ENCODE measurements around the gene ZNF14.
"Not testable (repeated sequence)": the region's sequence is repeated elsewhere in the genome, so short reads cannot be mapped to it uniquely, and the experiment has no call there.

ZNF14 gene

DNA sequence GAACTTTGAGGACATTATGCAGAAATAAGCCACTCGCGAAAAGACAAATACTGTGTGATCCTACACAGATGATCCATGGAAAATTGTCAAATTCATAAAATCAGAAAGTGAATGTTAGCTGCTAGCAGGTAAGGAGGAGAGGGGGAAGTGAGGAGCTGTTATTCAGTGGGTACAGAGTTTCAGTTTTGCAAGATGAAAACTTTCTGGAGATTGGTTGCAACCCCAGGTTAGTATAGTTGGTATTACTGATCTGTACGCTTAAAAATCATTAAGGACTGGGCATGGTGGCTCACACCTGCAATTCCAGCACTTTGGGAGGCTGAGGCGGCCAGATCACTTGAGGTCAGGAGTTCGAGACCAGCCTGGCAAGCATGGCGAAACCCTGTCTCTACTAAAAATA, 46.3 kb downstream of the ZNF14 start:
- no peak for DNase-seq

DNA sequence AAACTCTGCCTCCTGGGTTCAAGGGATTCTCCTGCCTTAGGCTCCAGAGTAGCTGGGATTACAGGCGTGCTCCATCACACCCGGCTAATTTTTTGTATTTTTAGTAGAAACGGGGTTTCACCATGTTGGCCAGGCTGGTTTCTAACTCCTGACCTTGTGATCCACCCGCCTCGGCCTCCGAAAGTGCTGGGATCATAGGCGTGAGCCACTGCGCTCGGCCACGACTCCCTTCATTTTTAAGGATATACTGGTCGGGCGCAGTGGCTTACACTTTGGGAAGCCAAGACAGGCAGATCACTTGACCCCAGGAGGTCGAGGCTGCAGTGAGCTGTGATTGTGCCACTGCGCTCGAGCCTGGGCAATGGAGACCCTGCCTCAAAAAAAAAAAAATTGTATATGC, 46.8 kb downstream of the ZNF14 start:
- DNase-seq = not testable (repeated sequence)

DNA sequence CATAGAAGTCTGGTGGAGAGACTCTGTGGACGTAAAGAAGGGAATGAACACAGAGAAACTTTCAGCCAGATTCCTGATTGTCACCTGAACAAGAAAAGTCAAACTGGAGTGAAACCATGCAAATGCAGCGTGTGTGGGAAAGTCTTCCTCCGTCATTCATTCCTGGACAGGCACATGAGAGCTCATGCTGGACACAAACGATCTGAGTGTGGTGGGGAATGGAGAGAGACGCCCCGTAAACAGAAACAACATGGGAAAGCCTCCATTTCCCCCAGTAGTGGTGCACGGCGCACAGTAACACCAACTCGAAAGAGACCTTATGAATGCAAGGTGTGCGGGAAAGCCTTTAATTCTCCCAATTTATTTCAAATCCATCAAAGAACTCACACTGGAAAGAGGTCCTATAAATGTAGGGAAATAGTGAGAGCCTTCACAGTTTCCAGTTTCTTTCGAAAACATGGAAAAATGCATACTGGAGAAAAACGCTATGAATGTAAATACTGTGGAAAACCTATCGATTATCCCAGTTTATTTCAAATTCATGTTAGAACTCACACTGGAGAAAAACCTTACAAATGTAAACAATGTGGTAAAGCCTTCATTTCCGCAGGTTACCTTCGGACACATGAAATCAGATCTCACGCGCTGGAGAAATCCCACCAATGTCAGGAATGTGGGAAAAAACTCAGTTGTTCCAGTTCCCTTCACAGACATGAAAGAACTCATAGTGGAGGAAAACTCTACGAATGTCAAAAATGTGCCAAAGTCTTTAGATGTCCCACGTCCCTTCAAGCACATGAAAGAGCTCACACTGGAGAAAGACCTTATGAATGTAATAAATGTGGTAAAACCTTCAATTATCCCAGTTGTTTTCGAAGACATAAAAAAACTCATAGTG, 53.5 kb downstream of the ZNF14 start:
- DNase-seq = no peak

DNA sequence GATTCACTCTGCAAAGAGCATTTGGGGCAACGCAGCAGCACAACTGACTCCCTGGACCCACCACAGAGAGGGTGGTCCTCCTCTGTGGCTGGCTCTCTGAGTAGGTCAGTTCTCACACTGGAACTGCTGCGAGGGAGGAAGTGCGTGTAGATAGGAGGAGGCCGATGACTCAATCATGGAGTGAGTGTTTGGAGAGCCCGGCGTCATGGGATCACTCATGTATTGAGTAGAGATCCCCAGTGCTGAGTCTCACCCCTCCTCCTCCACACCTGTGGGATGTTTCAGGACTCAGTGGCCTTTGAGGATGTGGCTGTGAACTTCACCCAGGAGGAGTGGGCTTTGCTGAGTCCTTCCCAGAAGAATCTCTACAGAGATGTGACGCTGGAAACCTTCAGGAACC, 55.3 kb downstream of the ZNF14 start:
- DNase-seq = no peak

DNA sequence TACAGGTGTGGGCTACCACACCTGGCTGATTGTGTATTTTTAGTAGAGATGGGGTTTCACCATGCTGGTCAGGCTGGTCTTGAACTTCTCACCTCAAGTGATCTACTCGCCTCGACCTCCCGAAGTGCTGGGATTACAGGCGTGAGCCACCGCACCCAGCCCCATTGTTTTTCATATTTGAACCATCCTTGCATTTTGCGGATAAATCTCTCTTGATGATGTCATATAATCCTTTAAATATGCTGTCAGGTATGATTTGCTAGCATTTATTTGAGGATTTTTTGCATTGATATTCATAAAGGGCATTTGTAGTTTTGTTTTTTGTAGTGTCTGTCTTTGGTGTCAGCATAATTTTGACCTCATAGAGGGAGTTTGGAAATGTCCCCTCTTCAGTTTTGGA, 58.6 kb downstream of the ZNF14 start:
- DNase-seq = no peak

DNA sequence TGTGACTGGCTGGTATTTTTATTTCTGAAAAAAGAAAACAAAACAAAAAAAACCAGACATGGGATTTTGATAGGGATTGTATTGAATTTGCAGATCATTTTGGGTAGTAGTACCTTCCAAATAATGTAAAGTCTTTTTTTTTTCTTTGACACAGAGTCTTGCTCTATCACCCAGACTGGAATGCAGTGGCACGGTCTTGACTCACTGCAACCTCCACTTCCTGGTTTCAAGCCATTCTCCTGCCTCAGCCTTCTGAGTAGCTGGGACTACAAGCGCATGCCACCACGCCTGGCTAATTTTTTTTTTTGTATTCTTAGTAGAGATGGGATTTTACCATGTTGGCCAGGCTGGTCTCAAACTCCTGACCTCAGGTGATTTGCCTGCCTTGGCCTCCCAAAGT, 60.1 kb downstream of the ZNF14 start:
- no peak for DNase-seq

DNA sequence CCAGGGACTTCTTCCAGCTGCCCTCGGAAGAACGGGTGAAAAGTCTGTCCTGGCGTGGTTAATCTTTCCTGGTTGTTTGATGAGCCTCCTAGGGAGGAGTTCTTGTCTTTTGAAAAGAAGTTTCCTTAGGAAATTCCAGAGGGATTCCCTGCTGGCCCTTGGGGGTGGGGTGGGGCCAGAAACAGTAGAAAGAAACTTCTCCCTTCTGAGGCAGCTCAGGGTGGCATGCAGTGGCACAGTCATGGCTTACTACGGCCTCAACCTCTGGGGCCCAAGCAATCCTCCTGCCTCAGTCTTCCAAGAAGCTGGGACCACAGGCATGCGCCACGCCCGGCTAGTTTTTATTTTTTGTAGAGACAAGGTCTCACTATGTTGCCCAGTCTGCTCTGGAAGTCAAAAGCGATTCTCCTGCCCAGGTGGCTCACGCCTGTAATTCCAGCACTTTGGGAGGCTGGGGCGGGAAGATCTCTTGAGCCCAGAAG, 62.8 kb downstream of the ZNF14 start:
- no peak for DNase-seq

DNA sequence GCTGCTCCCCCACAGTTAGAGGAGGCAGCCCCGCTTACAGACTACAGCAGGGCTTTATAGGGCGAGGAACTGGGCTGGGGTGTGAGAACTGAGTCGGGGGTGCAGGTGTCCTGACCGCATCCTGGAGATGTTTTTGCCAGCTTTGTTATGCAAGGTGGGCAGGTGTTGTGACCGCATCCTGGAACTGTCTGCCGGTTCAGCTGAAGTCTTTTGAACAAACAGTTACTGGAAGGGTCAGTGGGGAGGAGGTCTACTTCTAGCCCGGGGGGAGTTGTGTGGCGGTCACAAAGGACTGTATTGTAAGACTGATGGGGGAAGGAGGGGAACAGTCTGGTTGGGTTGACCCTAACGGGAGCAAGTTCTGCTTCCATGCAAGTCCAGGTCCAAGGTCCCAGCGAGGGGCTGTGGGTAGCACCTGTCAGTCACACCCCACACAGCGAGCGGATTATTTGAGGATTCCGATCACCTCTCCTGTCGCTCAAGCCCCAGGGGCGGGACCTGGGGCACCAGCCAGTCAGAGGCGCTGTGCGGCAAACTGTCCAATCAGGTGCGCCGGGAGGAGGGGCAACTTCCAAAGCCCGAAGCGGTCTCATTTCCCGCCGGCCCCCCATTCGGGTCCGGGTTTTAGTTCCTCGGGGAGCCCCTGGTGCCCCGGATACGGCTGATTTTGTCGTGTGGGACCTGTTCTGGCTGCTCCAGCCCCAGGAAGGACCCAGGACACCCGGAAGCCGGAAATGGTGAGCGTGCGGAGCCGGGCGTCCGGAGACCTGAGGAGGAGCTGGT, 64.5 kb downstream of the ZNF14 start, which contains the start of gene ZNF101:
ZNF101 (plus strand) TSS at position 610 of the 783 bp plus-strand sequence; CDS start at position 735, 125 bp downstream.
- DNase-seq = peak; percentile 91

DNA sequence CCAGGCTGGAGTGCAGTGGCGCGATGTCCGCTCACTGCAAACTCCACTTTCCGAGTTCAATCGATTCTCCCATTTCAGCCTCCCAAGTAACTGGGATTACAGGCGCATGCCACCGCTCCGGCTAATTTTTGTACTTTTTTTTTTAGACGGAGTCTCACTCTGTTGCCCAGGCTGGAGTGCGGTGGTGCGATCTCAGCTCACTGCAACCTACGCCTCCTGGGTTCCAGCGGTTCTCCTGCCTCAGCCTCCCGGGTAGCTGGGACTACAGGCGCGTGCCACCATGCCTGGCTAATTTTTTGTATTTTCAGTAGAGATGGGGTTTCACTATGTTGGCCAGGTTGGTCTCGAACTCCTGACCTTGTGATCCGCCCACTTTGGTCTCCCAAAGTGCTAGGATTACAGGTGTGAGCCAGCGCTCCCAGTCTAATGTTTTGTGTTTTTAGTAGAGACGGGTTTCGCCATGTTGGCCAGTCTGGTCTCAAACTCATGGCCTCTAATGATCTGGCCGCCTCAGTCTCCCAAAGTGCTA, 67.4 kb downstream of the ZNF14 start:
- not testable (repeated sequence) for DNase-seq

DNA sequence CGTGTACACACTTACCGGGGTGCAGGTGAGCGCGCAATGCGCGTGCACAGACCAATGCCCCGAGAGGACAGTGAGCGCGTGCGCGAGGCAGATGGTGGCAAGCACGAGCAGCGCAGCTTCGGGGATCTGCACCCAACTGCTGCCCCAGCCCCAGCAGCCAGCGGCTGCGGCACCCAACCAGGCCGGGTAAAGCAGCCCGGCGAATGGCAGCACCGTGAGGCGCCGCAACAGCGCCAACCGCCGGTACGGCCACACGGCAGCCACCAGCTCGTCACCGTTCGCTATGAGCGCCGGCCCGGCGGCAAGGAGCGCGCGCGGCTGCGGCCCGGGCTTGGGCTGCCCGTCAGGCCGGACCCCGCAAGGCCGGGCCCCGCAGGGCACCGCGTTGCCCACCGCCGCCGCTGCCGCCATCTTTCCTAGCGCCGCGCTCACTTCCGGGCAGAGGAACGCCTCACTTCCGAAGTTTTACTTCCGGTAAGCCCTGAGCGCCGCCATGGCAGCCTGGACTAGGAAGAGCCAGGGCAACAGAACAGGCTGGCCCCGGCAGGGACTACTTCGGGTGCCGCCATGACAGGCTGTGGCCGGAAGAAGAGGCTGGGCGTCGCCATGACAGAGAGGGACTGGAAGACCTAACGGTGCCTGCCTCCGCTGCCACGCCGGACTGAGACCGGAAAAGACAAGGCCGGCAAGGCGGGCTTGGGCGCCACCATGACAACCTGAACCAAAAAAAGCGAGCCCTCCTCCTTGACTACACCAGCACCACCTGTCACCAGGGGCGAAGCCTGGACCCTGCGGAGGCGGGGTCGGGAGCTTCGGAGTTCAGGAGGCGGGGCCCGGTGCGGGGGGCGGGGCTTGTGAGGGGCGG, 69.4 kb downstream of the ZNF14 start, which contains the start of gene ATP13A1:
ATP13A1 (minus strand) TSS at position 421 of the 865 bp plus-strand sequence; CDS start at position 411, 10 bp downstream.
- DNase-seq = peak; percentile 99

DNA sequence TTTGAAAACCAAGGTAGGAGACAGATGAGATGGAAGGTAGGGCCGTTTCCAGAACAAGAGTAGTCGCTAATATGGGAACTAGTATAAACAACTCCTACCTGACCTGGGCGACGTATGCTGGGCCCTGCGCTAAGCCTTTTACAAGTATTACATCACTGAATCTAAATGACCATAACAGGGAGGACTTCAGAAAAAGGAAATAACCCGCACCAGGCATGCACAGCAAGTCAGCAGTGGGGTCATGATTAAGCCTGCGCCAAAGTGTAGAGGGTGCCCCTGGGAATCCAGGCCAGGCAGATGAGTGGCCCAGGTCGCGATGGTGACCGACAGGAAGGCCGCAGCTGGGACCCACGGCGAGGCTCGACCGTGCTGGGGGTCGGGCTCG, 70.0 kb downstream of the ZNF14 start:
- DNase-seq = no peak

DNA sequence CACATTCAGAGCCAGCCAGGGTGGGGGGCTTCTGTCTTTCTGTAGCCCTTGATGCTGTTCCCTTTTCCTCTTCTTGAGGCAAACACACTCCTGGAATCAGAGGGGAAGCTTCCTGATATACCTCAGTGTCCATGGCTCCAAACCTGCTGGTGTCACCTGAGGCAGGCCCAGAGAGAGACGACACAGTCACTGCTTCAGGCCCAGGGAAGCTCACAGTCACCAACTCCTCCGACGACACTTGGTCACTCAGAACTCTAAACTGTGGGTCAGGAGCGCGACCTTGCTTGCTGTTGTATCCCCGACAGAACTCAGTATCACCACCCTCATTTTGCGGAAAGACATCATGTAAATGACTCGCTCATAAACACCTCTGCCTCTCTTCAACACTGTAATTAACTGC, 70.6 kb downstream of the ZNF14 start:
- no peak for DNase-seq

DNA sequence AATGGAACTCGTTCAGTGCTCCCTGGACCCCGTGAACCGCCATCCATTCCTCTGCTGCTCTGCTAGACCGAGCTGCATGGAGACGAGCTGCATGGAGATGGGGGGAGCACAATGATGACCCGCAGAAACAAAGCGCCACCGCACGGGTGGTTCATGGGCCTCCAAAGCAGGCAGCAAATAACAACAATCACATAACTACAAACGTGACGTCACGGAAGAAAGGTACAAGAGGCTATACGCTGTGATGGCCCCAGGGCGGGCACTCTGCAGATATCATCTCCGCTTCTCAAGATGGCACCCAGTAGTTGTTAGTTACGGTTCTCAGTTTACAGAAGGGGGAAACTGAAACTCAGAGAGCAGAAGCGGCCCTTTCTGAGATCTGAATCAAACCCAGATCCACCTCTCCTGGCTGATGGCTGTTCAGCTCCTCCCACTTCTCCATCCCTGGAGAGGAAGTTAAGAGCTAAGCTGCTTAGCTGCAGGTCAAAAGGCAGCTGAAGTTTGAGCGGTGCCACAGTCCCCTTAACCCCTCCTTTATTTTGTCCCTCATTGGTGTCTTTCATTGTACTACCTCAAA, 71.1 kb downstream of the ZNF14 start:
- no peak for DNase-seq

DNA sequence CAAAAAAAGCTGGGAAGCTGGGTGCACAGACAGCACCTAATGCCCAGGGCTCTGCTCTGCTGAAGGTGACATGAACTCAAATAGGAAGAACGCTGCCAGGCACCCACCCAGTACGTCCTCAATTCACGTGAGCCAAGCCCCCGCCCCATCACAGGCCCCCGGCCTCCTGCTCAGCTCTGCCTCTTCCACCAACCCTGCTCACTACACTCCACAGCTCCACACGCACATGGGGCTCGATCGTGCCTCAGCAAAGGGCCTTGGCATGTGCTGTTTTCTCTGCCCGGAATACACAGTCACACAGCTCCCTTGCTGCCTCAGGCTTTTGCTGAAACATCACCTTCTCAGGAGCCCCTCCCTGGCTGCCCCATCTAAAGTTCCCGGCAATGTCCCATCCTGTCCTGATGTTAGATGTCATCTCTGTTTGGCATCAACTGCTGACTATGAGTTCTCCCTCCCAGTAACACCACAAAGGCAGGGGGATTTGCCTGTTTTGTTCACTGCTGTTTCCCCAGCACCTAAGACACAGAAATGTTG, 71.7 kb downstream of the ZNF14 start:
- no peak for DNase-seq
